Testis (tissue), 2 donors: Measurements from ENCODE around the gene DNM3.

Experiments used
- POLR2A ChIP-seq: fragments of 450-650 bp; IDR thresholded peaks from one replicate; pipeline ENCODE4 v1.6.1; 2017; ENCODE audit warnings: antibody characterized with exemption, mild to moderate bottlenecking, moderate library complexity
- TF ChIP-seq, protein P1 (sequence below), 3 experiments: fragments of 450-650 bp in 2 of 3; fragments of 200-600 bp in 1 of 3; sonication (generic) in 1 of 3; IDR thresholded peaks; one replicate each; pipeline ENCODE4 v1.5.1; 2016 to 2019; ENCODE audit warnings: antibody characterized with exemption in 3 of 3, mild to moderate bottlenecking in 2 of 3, moderate library complexity in 1 of 3

DNA sequence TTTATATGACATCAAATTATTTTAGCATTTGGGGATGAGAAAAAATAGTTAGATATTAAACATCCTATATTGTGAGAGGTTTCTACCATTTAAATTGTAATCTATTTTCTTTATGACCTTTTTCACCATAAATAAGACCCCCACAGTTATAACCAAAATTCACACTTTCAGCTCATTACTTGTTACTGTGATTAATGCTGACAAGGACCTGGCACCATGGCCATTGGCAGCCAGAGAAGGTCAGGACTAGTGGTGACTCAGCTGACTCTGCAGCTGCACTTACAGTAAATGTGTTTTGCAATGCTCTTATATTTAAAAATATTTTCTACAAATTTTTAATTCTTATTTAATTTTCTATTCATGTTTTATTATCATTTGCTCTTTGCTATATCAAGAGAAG, 445.9 kb downstream of the DNM3 start:
- TF ChIP-seq, protein P1, sequence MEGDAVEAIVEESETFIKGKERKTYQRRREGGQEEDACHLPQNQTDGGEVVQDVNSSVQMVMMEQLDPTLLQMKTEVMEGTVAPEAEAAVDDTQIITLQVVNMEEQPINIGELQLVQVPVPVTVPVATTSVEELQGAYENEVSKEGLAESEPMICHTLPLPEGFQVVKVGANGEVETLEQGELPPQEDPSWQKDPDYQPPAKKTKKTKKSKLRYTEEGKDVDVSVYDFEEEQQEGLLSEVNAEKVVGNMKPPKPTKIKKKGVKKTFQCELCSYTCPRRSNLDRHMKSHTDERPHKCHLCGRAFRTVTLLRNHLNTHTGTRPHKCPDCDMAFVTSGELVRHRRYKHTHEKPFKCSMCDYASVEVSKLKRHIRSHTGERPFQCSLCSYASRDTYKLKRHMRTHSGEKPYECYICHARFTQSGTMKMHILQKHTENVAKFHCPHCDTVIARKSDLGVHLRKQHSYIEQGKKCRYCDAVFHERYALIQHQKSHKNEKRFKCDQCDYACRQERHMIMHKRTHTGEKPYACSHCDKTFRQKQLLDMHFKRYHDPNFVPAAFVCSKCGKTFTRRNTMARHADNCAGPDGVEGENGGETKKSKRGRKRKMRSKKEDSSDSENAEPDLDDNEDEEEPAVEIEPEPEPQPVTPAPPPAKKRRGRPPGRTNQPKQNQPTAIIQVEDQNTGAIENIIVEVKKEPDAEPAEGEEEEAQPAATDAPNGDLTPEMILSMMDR (IDR thresholded peaks at IDR 0.05) = no peak
- no peak for TF ChIP-seq POLR2A
